Non-pigmented ciliary epithelial cell (primary cell): Measurements from ENCODE around the gene GALNT12.
A peak's percentile ranks its signal among the peaks of the same experiment; 100 is the strongest.

ENCODE experiments used
- DNase-seq: peaks from one replicate; pipeline ENCODE4 v3.0.0-alpha.2; 2010; ENCODE audit warnings: low read depth

The GALNT12 gene

GRCh38 chr9:98807070-98807813 is at the start of gene GALNT12:
Gene GALNT12, plus strand, starts transcription at chr9:98807670. Its CDS starts 29 bp downstream, at chr9:98807699.
- no peak for DNase-seq

GRCh38 chr9:98760231-98760630 is 47.2 kb upstream of the GALNT12 start:
- DNase-seq, result no peak

- no peak for DNase-seq
These were observed 43.3 kb upstream of the GALNT12 start for GRCh38 chr9:98763986-98764745.

GRCh38 chr9:98765256-98765655 is 42.2 kb upstream of the GALNT12 start:
- no peak for DNase-seq

- DNase-seq, result no peak
These were observed 40.9 kb upstream of the GALNT12 start for GRCh38 chr9:98766586-98766985.

- no peak for DNase-seq
These were observed 40.3 kb upstream of the GALNT12 start for GRCh38 chr9:98767196-98767595.

- no peak for DNase-seq
These were observed 39.6 kb upstream of the GALNT12 start for GRCh38 chr9:98767915-98768314.

- DNase-seq, result no peak
These were observed 39.1 kb upstream of the GALNT12 start for GRCh38 chr9:98768344-98768743.

- no peak for DNase-seq
These were observed 36.8 kb upstream of the GALNT12 start for GRCh38 chr9:98770717-98771116.

- DNase-seq, result no peak
These were observed 36.1 kb upstream of the GALNT12 start for GRCh38 chr9:98771209-98771874.

GRCh38 chr9:98772364-98773155 is 34.9 kb upstream of the GALNT12 start:
- no peak for DNase-seq

GRCh38 chr9:98773721-98774120 is 33.7 kb upstream of the GALNT12 start:
- no peak for DNase-seq

GRCh38 chr9:98774746-98775145 is 32.7 kb upstream of the GALNT12 start:
- DNase-seq, result no peak

GRCh38 chr9:98775831-98776441 is 31.5 kb upstream of the GALNT12 start:
- peak; percentile 42 for DNase-seq

- no peak for DNase-seq
These were observed 29.9 kb upstream of the GALNT12 start for GRCh38 chr9:98777618-98778017.

- DNase-seq, result no peak
These were observed 29.2 kb upstream of the GALNT12 start for GRCh38 chr9:98778251-98778650.

- no peak for DNase-seq
These were observed 28.5 kb upstream of the GALNT12 start for GRCh38 chr9:98778711-98779530.

GRCh38 chr9:98780059-98780749 is 27.3 kb upstream of the GALNT12 start:
- no peak for DNase-seq

GRCh38 chr9:98781588-98782383 is 25.7 kb upstream of the GALNT12 start:
- no peak for DNase-seq
